Measurements from ENCODE around the gene CLEC3B. TPM values are rescaled to one million over a fixed set of nuclear protein-coding genes. Genes with fewer than 3 reads are reported as not detected.

CLEC3B gene
- total and polyA plus RNA-seq, 5 donors from 2014 or later: 0.29 to 0.99 TPM; not detected in 3

GRCh38 chr3:44988073-44988472 lies 38.0 kb upstream of the CLEC3B start:
- peaks cover 16% of the 10 kb centered on the region for H3K36me3 Mint-ChIP-seq
- no peak overlapping the region for H3K4me3 Mint-ChIP-seq
- H3K27me3 ChIP-seq (ENCODE audit: control insufficient read depth, insufficient read depth, low read length): no peaks in the 10 kb centered on the region
- peaks cover 25% of the 10 kb centered on the region for H3K36me3 ChIP-seq (ENCODE audit: control insufficient read depth, insufficient read depth, low read length)
- DNase-seq (peak in 1 of 3 donors; percentile 29), ATAC-seq (ENCODE audit: low read depth in 2 of 2) (no peak)
- no peaks in the 10 kb centered on the region for H3K9me3 ChIP-seq (ENCODE audit: control insufficient read depth in 2 of 2, low read length in 2 of 2)
- H3K4me3 ChIP-seq (ENCODE audit: low read depth, low read length): no peak overlapping the region
- no peak overlapping the region for H3K27ac ChIP-seq (ENCODE audit: insufficient read depth, low read length, poor library complexity, severe bottlenecking)
- peak overlapping the region in 2 of 3 donors; percentile 3 to 20 for H3K27ac Mint-ChIP-seq
- no peaks in the 10 kb centered on the region for H3K9me3 Mint-ChIP-seq
- peaks cover 3% of the 10 kb centered on the region for H3K4me1 ChIP-seq (ENCODE audit: control insufficient read depth, insufficient read depth, low read length, poor library complexity, severe bottlenecking)
- H3K27me3 Mint-ChIP-seq: no peaks in the 10 kb centered on the region
- peaks cover 32 to 60% (median 47%) of the 10 kb centered on the region in 4 donors for H3K4me1 Mint-ChIP-seq

- no peak for ATAC-seq (ENCODE audit: low read depth in 2 of 2)
- H3K4me1 Mint-ChIP-seq: peaks cover 24 to 54% (median 41%) of the 10 kb centered on the region in 4 donors
- peaks cover 26% of the 10 kb centered on the region for H3K36me3 ChIP-seq (ENCODE audit: control insufficient read depth, insufficient read depth, low read length)
Measured at GRCh38 chr3:44989141-44989540, 37.0 kb upstream of the CLEC3B start.

GRCh38 chr3:44989636-44990373 lies 36.3 kb upstream of the CLEC3B start:
- peaks cover 23% of the 10 kb centered on the region for H3K36me3 Mint-ChIP-seq
- no peak overlapping the region for H3K27ac ChIP-seq (ENCODE audit: insufficient read depth, low read length, poor library complexity, severe bottlenecking)
- H3K4me3 Mint-ChIP-seq: no peak overlapping the region
- H3K9me3 Mint-ChIP-seq: no peaks in the 10 kb centered on the region
- no peaks in the 10 kb centered on the region for H3K9me3 ChIP-seq (ENCODE audit: control insufficient read depth in 2 of 2, low read length in 2 of 2)
- no peak for ATAC-seq (ENCODE audit: low read depth in 2 of 2)
- DNase-seq: no peak
- no peak overlapping the region for H3K4me3 ChIP-seq (ENCODE audit: low read depth, low read length)
- H3K27me3 ChIP-seq (ENCODE audit: control insufficient read depth, insufficient read depth, low read length): no peaks in the 10 kb centered on the region
- no peaks in the 10 kb centered on the region for H3K4me1 ChIP-seq (ENCODE audit: control insufficient read depth, insufficient read depth, low read length, poor library complexity, severe bottlenecking)
- peaks cover 26% of the 10 kb centered on the region for H3K36me3 ChIP-seq (ENCODE audit: control insufficient read depth, insufficient read depth, low read length)
- H3K27me3 Mint-ChIP-seq: no peaks in the 10 kb centered on the region
- H3K4me1 Mint-ChIP-seq: peaks cover 24 to 52% (median 41%) of the 10 kb centered on the region in 4 donors
- H3K27ac Mint-ChIP-seq: peak overlapping the region in 1 of 3 donors; percentile 71

More at GRCh38 chr3:44989141-44989540, 37.0 kb upstream of the CLEC3B start:
- H3K4me3 Mint-ChIP-seq: no peak overlapping the region
- Histone ChIP-seq H3K9me3 (ENCODE audit: control insufficient read depth in 2 of 2, low read length in 2 of 2) (no peaks in the 10 kb centered on the region), H3K4me1 (ENCODE audit: control insufficient read depth, insufficient read depth, low read length, poor library complexity, severe bottlenecking) (no peaks in the 10 kb centered on the region), H3K27ac (ENCODE audit: insufficient read depth, low read length, poor library complexity, severe bottlenecking) (no peak overlapping the region), H3K27me3 (ENCODE audit: control insufficient read depth, insufficient read depth, low read length) (no peaks in the 10 kb centered on the region), H3K4me3 (ENCODE audit: low read depth, low read length) (no peak overlapping the region)
- H3K9me3 Mint-ChIP-seq: no peaks in the 10 kb centered on the region
- peaks cover 23% of the 10 kb centered on the region for H3K36me3 Mint-ChIP-seq
- DNase-seq: no peak
- no peaks in the 10 kb centered on the region for H3K27me3 Mint-ChIP-seq
- H3K27ac Mint-ChIP-seq: peak overlapping the region in 1 of 3 donors; percentile 71

GRCh38 chr3:44991326-44991725 lies 34.8 kb upstream of the CLEC3B start:
- no peak overlapping the region for H3K4me3 ChIP-seq (ENCODE audit: low read depth, low read length)
- Mint-ChIP-seq H3K4me1 (peaks cover 24 to 52% (median 38%) of the 10 kb centered on the region in 4 donors), H3K36me3 (peaks cover 17% of the 10 kb centered on the region), H3K27ac (peak overlapping the region in 1 of 3 donors; percentile 2), H3K9me3 (no peaks in the 10 kb centered on the region), H3K4me3 (no peak overlapping the region), H3K27me3 (no peaks in the 10 kb centered on the region)
- ATAC-seq (ENCODE audit: low read depth in 2 of 2) (no peak), DNase-seq (peak in 1 of 3 donors; percentile 50)
- H3K27me3 ChIP-seq (ENCODE audit: control insufficient read depth, insufficient read depth, low read length): no peaks in the 10 kb centered on the region
- H3K36me3 ChIP-seq (ENCODE audit: control insufficient read depth, insufficient read depth, low read length): peaks cover 40% of the 10 kb centered on the region
- no peaks in the 10 kb centered on the region for H3K4me1 ChIP-seq (ENCODE audit: control insufficient read depth, insufficient read depth, low read length, poor library complexity, severe bottlenecking)
- no peak overlapping the region for H3K27ac ChIP-seq (ENCODE audit: insufficient read depth, low read length, poor library complexity, severe bottlenecking)
- H3K9me3 ChIP-seq (ENCODE audit: control insufficient read depth in 2 of 2, low read length in 2 of 2): no peaks in the 10 kb centered on the region

GRCh38 chr3:44992555-44993470 lies 33.3 kb upstream of the CLEC3B start:
- DNase-seq: peak in 1 of 3 donors; percentile 42
- ATAC-seq (ENCODE audit: low read depth in 2 of 2): no peak
- Mint-ChIP-seq H3K27me3 (no peaks in the 10 kb centered on the region), H3K4me1 (peaks cover 15 to 54% (median 34%) of the 10 kb centered on the region in 4 donors), H3K36me3 (peaks cover 17% of the 10 kb centered on the region), H3K4me3 (no peak overlapping the region), H3K9me3 (no peaks in the 10 kb centered on the region), H3K27ac (peak overlapping the region in 2 of 3 donors; percentile 4 to 56)
- no peaks in the 10 kb centered on the region for H3K27me3 ChIP-seq (ENCODE audit: control insufficient read depth, insufficient read depth, low read length)
- no peak overlapping the region for H3K27ac ChIP-seq (ENCODE audit: insufficient read depth, low read length, poor library complexity, severe bottlenecking)
- peaks cover 54% of the 10 kb centered on the region for H3K36me3 ChIP-seq (ENCODE audit: control insufficient read depth, insufficient read depth, low read length)
- no peaks in the 10 kb centered on the region for H3K4me1 ChIP-seq (ENCODE audit: control insufficient read depth, insufficient read depth, low read length, poor library complexity, severe bottlenecking)
- no peak overlapping the region for H3K4me3 ChIP-seq (ENCODE audit: low read depth, low read length)
- H3K9me3 ChIP-seq (ENCODE audit: control insufficient read depth in 2 of 2, low read length in 2 of 2): no peaks in the 10 kb centered on the region

GRCh38 chr3:44993471-44994205 lies 32.5 kb upstream of the CLEC3B start:
- peaks cover 60% of the 10 kb centered on the region for H3K36me3 ChIP-seq (ENCODE audit: control insufficient read depth, insufficient read depth, low read length)
- H3K4me1 Mint-ChIP-seq: peaks cover 8 to 47% (median 28%) of the 10 kb centered on the region in 4 donors
- no peak for ATAC-seq (ENCODE audit: low read depth in 2 of 2)

GRCh38 chr3:44995142-44995770 lies 30.8 kb upstream of the CLEC3B start:
- H3K9me3 Mint-ChIP-seq: no peaks in the 10 kb centered on the region
- ATAC-seq (ENCODE audit: low read depth in 2 of 2): no peak
- no peak for DNase-seq
- no peaks in the 10 kb centered on the region for H3K27me3 Mint-ChIP-seq
- Histone ChIP-seq H3K27me3 (ENCODE audit: control insufficient read depth, insufficient read depth, low read length) (no peaks in the 10 kb centered on the region), H3K4me1 (ENCODE audit: control insufficient read depth, insufficient read depth, low read length, poor library complexity, severe bottlenecking) (no peaks in the 10 kb centered on the region), H3K27ac (ENCODE audit: insufficient read depth, low read length, poor library complexity, severe bottlenecking) (no peak overlapping the region), H3K9me3 (ENCODE audit: control insufficient read depth in 2 of 2, low read length in 2 of 2) (no peaks in the 10 kb centered on the region), H3K4me3 (ENCODE audit: low read depth, low read length) (no peak overlapping the region), H3K36me3 (ENCODE audit: control insufficient read depth, insufficient read depth, low read length) (peaks cover 57% of the 10 kb centered on the region)
- no peak overlapping the region for H3K4me3 Mint-ChIP-seq
- peak overlapping the region in 2 of 3 donors; percentile 74 to 83 for H3K27ac Mint-ChIP-seq
- H3K4me1 Mint-ChIP-seq: peaks cover 8 to 38% (median 28%) of the 10 kb centered on the region in 4 donors
- H3K36me3 Mint-ChIP-seq: peaks cover 18% of the 10 kb centered on the region

More at GRCh38 chr3:44993471-44994205, 32.5 kb upstream of the CLEC3B start:
- no peaks in the 10 kb centered on the region for H3K9me3 Mint-ChIP-seq
- H3K27ac Mint-ChIP-seq: peak overlapping the region; percentile 4 to 54 (median 38)
- Histone ChIP-seq H3K4me3 (ENCODE audit: low read depth, low read length) (no peak overlapping the region), H3K9me3 (ENCODE audit: control insufficient read depth in 2 of 2, low read length in 2 of 2) (no peaks in the 10 kb centered on the region), H3K27me3 (ENCODE audit: control insufficient read depth, insufficient read depth, low read length) (no peaks in the 10 kb centered on the region), H3K27ac (ENCODE audit: insufficient read depth, low read length, poor library complexity, severe bottlenecking) (no peak overlapping the region), H3K4me1 (ENCODE audit: control insufficient read depth, insufficient read depth, low read length, poor library complexity, severe bottlenecking) (no peaks in the 10 kb centered on the region)
- H3K36me3 Mint-ChIP-seq: peaks cover 17% of the 10 kb centered on the region
- H3K27me3 Mint-ChIP-seq: no peaks in the 10 kb centered on the region
- H3K4me3 Mint-ChIP-seq: no peak overlapping the region
- DNase-seq: no peak
